Astrocyte (in vitro differentiated cells and primary cell): ENCODE data around the gene STK35. TPM values are rescaled to one million over a fixed set of nuclear protein-coding genes. Genes with fewer than 3 reads are reported as not detected.
"Not testable (repeated sequence)": the region's sequence is repeated elsewhere in the genome, so short reads cannot be mapped to it uniquely, and the experiment has no call there.

Experiments used
- DNase-seq: peaks from one replicate; pipeline ENCODE4 v3.0.0-alpha.2; 2010; ENCODE audit warnings: low read depth
- FAIRE-seq: peaks from 2 replicates; lab custom pipeline; 2011; peaks lifted over from hg19 to GRCh38; lab: Jason Lieb, UNC
- H2AFZ ChIP-seq: 2 replicates; pipeline ENCODE4 v1.6.0; 2012; ENCODE audit warnings: low read depth, low read length, inconsistent platforms
- H3K27ac ChIP-seq: 2 replicates; pipeline ENCODE4 v1.5.1; 2011; ENCODE audit warnings: low read depth, low read length, inconsistent platforms
- H3K27me3 ChIP-seq: 2 replicates; pipeline ENCODE4 v1.6.0; 2011; ENCODE audit warnings: low read length, inconsistent platforms; ENCODE audit not compliant: insufficient read depth
- H3K36me3 ChIP-seq: 2 replicates; pipeline ENCODE4 v1.5.1; 2011; ENCODE audit warnings: low read length, inconsistent platforms; ENCODE audit not compliant: insufficient read depth
- H3K4me1 ChIP-seq: 2 replicates; pipeline ENCODE4 v1.5.1; 2011; ENCODE audit warnings: low read length, inconsistent platforms; ENCODE audit not compliant: insufficient read depth
- H3K4me2 ChIP-seq: 2 replicates; pipeline ENCODE4 v1.6.0; 2012; ENCODE audit warnings: low read length, inconsistent platforms
- H3K4me3 ChIP-seq: 2 replicates; pipeline ENCODE4 v1.5.1; 2011; ENCODE audit warnings: low read depth, mild to moderate bottlenecking, low read length, inconsistent platforms; ENCODE audit not compliant: insufficient read depth
- H3K79me2 ChIP-seq: 2 replicates; pipeline ENCODE4 v1.6.0; 2012; ENCODE audit warnings: mild to moderate bottlenecking, low read length, inconsistent platforms; ENCODE audit not compliant: insufficient read depth
- H3K9ac ChIP-seq: 2 replicates; pipeline ENCODE4 v1.6.0; 2012; ENCODE audit warnings: mild to moderate bottlenecking, low read length, inconsistent platforms
- H3K9me3 ChIP-seq: 2 replicates; pipeline ENCODE4 v1.5.1; 2012; ENCODE audit warnings: low read depth, mild to moderate bottlenecking, low read length, inconsistent platforms; ENCODE audit not compliant: insufficient read depth
- H4K20me1 ChIP-seq: 2 replicates; pipeline ENCODE4 v1.6.0; 2012; ENCODE audit warnings: low read length, inconsistent platforms; ENCODE audit not compliant: insufficient read depth
- H3K27ac Mint-ChIP-seq: one replicate; pipeline ENCODE4 v1.8.0; 2021; ENCODE audit warnings: mild to moderate bottlenecking, mixed read lengths; ENCODE audit not compliant: unreplicated experiment
- H3K27me3 Mint-ChIP-seq: one replicate; pipeline ENCODE4 v1.8.0; 2021; ENCODE audit warnings: low read depth, mixed read lengths; ENCODE audit not compliant: unreplicated experiment
- H3K36me3 Mint-ChIP-seq: one replicate; pipeline ENCODE4 v1.8.0; 2021; ENCODE audit warnings: low read depth, mixed read lengths; ENCODE audit not compliant: unreplicated experiment
- H3K4me1 Mint-ChIP-seq: one replicate; pipeline ENCODE4 v1.8.0; 2021; ENCODE audit warnings: low read depth, mixed read lengths; ENCODE audit not compliant: unreplicated experiment
- H3K4me3 Mint-ChIP-seq: one replicate; pipeline ENCODE4 v1.8.0; 2021; ENCODE audit warnings: mild to moderate bottlenecking, moderate library complexity, mixed read lengths; ENCODE audit not compliant: unreplicated experiment
- H3K9me3 Mint-ChIP-seq: one replicate; pipeline ENCODE4 v1.8.0; 2021; ENCODE audit warnings: mild to moderate bottlenecking, mixed read lengths; ENCODE audit not compliant: unreplicated experiment
- CTCF ChIP-seq: IDR thresholded peaks from 2 replicates; pipeline ENCODE4 v1.5.1; 2011; ENCODE audit warnings: low read depth, mild to moderate bottlenecking, inconsistent platforms, low read length, moderate library complexity; ENCODE audit not compliant: insufficient read depth
- EZH2 ChIP-seq: IDR thresholded peaks from 2 replicates; pipeline ENCODE4 v1.6.1; 2012; ENCODE audit warnings: mild to moderate bottlenecking, low read length, inconsistent platforms; ENCODE audit not compliant: insufficient read depth
- total RNA-seq: library from RNA; stranded (reverse); gene quantifications from 2 replicates; pipeline ENCODE4 v1.2.1, GENCODE V29; 2021

Gene STK35
- total RNA-seq, 1 donor from 2014 or later: 18.6 TPM

GRCh38 chr20:2169456-2170088 is 67.9 kb downstream of the STK35 start:
- DNase-seq: no peak
- Histone ChIP-seq H3K4me2 (no peak overlapping the region), H3K27ac (no peak overlapping the region), H2AFZ (no peak overlapping the region), H3K9ac (no peak overlapping the region), H3K79me2 (no peaks in the 10 kb centered on the region), H3K4me3 (no peak overlapping the region), H4K20me1 (no peaks in the 10 kb centered on the region), H3K9me3 (no peaks in the 10 kb centered on the region), H3K4me1 (no peaks in the 10 kb centered on the region), H3K27me3 (peaks cover 17% of the 10 kb centered on the region), H3K36me3 (no peaks in the 10 kb centered on the region)
- Mint-ChIP-seq H3K9me3 (no peaks in the 10 kb centered on the region), H3K27ac (no peak overlapping the region), H3K27me3 (peaks cover 38% of the 10 kb centered on the region), H3K36me3 (no peaks in the 10 kb centered on the region), H3K4me3 (no peak overlapping the region), H3K4me1 (no peaks in the 10 kb centered on the region)
- no peak for FAIRE-seq
- TF ChIP-seq EZH2: no peak
- no peak for TF ChIP-seq CTCF

GRCh38 chr20:2170404-2170803 is 68.8 kb downstream of the STK35 start:
- no peaks in the 10 kb centered on the region for H4K20me1 ChIP-seq
- no peak overlapping the region for H3K4me3 Mint-ChIP-seq
- no peak for TF ChIP-seq EZH2
- H3K27me3 Mint-ChIP-seq: peaks cover 38% of the 10 kb centered on the region
- H3K27ac ChIP-seq: no peak overlapping the region
- H3K4me2 ChIP-seq: no peak overlapping the region
- no peak overlapping the region for H3K27ac Mint-ChIP-seq
- H2AFZ ChIP-seq: no peak overlapping the region
- H3K9ac ChIP-seq: no peak overlapping the region
- DNase-seq: no peak
- no peaks in the 10 kb centered on the region for H3K36me3 Mint-ChIP-seq
- no peaks in the 10 kb centered on the region for H3K9me3 Mint-ChIP-seq
- no peaks in the 10 kb centered on the region for H3K36me3 ChIP-seq
- H3K4me3 ChIP-seq: no peak overlapping the region
- no peaks in the 10 kb centered on the region for H3K9me3 ChIP-seq
- FAIRE-seq: no peak
- H3K4me1 ChIP-seq: no peaks in the 10 kb centered on the region
- no peaks in the 10 kb centered on the region for H3K4me1 Mint-ChIP-seq
- H3K27me3 ChIP-seq: peaks cover 18% of the 10 kb centered on the region
- H3K79me2 ChIP-seq: no peaks in the 10 kb centered on the region

GRCh38 chr20:2171266-2171790 is 69.7 kb downstream of the STK35 start:
- no peak for DNase-seq
- H3K36me3 ChIP-seq: no peaks in the 10 kb centered on the region
- no peaks in the 10 kb centered on the region for H4K20me1 ChIP-seq
- no peak overlapping the region for H3K27ac Mint-ChIP-seq
- H3K27me3 Mint-ChIP-seq: peaks cover 46% of the 10 kb centered on the region
- TF ChIP-seq EZH2: no peak
- no peak for TF ChIP-seq CTCF
- no peaks in the 10 kb centered on the region for H3K36me3 Mint-ChIP-seq
- H3K9me3 ChIP-seq: no peaks in the 10 kb centered on the region
- no peak overlapping the region for H3K4me3 ChIP-seq
- H3K4me1 ChIP-seq: no peaks in the 10 kb centered on the region
- no peaks in the 10 kb centered on the region for H3K79me2 ChIP-seq
- no peaks in the 10 kb centered on the region for H3K4me1 Mint-ChIP-seq
- no peak overlapping the region for H3K27ac ChIP-seq
- peaks cover 14% of the 10 kb centered on the region for H3K27me3 ChIP-seq
- H3K4me2 ChIP-seq: no peak overlapping the region
- no peak for FAIRE-seq
- H3K9ac ChIP-seq: no peak overlapping the region
- no peaks in the 10 kb centered on the region for H3K9me3 Mint-ChIP-seq
- H3K4me3 Mint-ChIP-seq: no peak overlapping the region
- no peak overlapping the region for H2AFZ ChIP-seq

- H3K4me2 ChIP-seq, FAIRE-seq, H3K4me3 ChIP-seq, H3K9ac ChIP-seq, H3K4me1 Mint-ChIP-seq, H3K4me3 Mint-ChIP-seq, H3K4me1 ChIP-seq, H3K36me3 ChIP-seq, H3K27ac Mint-ChIP-seq, H3K36me3 Mint-ChIP-seq, H3K79me2 ChIP-seq, H3K27ac ChIP-seq, H3K9me3 Mint-ChIP-seq, H4K20me1 ChIP-seq, H3K9me3 ChIP-seq, H2AFZ ChIP-seq, DNase-seq: not testable (repeated sequence)
- H3K27me3 ChIP-seq: peaks cover 14% of the 10 kb centered on the region
- H3K27me3 Mint-ChIP-seq: peaks cover 51% of the 10 kb centered on the region
Observed at GRCh38 chr20:2171840-2172239, 70.2 kb downstream of the STK35 start.
